ENCODE results near the gene SFXN5. TPM values are rescaled to one million over a fixed set of nuclear protein-coding genes. Genes with fewer than 3 reads are reported as not detected.

The SFXN5 gene
- total and polyA plus RNA-seq, 2 of the 4 experiments (the other 2 are of a cell fraction): 8.6 to 17.0 TPM

- no peak overlapping the region for H3K27ac ChIP-seq (ENCODE audit: insufficient read depth, low read length)
- H3K9me1 ChIP-seq (ENCODE audit: insufficient read depth, low read length): no peaks in the 10 kb centered on the region
- 2% methylated on average over 13 of the region's 36 CpGs; no CpG with 5 or more reads in 1 of the 2 experiments for WGBS, 2 experiments (ENCODE audit: extremely low coverage in 2 of 2, insufficient read length in 1 of 2)
- POLR2A ChIA-PET (ENCODE audit: unreplicated experiment): no interaction called here
- in situ Hi-C loops (cut with MboI; ENCODE audit: low sequenced_read_pairs) (no loop called here), dilution Hi-C loops (cut with HindIII; ENCODE audit: low sequenced_read_pairs, unreplicated experiment) (no loop called here), intact Hi-C loops (cut with micrococcal nuclease) (no loop called here)
- no peaks in the 10 kb centered on the region for H3K79me1 ChIP-seq (ENCODE audit: low read depth in 1 of 2, low read length in 2 of 2)
- BruUV-seq (replicated peaks): no TSS peak
- no peak overlapping the region for H4K91ac ChIP-seq (ENCODE audit: insufficient read depth, low read depth, low read length)
- peaks cover 24% of the 10 kb centered on the region for H3K9me3 ChIP-seq (ENCODE audit: control insufficient read depth, insufficient read depth, low read length)
- no peak overlapping the region for H2AK5ac ChIP-seq (ENCODE audit: low read depth, low read length)
- no peak overlapping the region for H3K9ac ChIP-seq (ENCODE audit: low read depth, low read length)
- H4K20me1 ChIP-seq (ENCODE audit: insufficient read depth, low read length): peaks cover 31% of the 10 kb centered on the region; the same call in 1 of the 2 replicates
- H4K5ac ChIP-seq (ENCODE audit: low read depth, low read length): no peak overlapping the region
- no peak overlapping the region for H2AK9ac ChIP-seq (replicated peaks; ENCODE audit: low read depth, low read length, poor library complexity)
- peak overlapping the region; percentile 37 for H2AFZ ChIP-seq (replicated peaks; ENCODE audit: low read length, poor library complexity)
- DNase-seq (no peak), ATAC-seq (ENCODE audit: low read depth) (no peak)
- H2BK5ac ChIP-seq (ENCODE audit: low read depth, low read length, poor library complexity, severe bottlenecking): no peak overlapping the region
- no peak overlapping the region for H3K14ac ChIP-seq (replicated peaks; ENCODE audit: low read depth, low read length)
- no peaks in the 10 kb centered on the region for H3K36me3 ChIP-seq (ENCODE audit: control insufficient read depth, insufficient read depth, low read length)
- H3K4me2 ChIP-seq (ENCODE audit: low read depth, low read length): no peak overlapping the region
- CTCF ChIA-PET: no interaction called here
- H4K8ac ChIP-seq (ENCODE audit: low read depth in 2 of 2, low read length in 2 of 2): no peak overlapping the region
- no peak overlapping the region for H3K4ac ChIP-seq (ENCODE audit: low read depth, low read length)
- peaks cover 98% of the 10 kb centered on the region for H3K27me3 ChIP-seq (ENCODE audit: control insufficient read depth, insufficient read depth, low read length)
- no peaks in the 10 kb centered on the region for H3K4me1 ChIP-seq (ENCODE audit: control insufficient read depth, insufficient read depth, low read length)
- no peak overlapping the region for H3K4me3 ChIP-seq (ENCODE audit: insufficient read depth, low read depth, low read length)
- H2BK120ac ChIP-seq (ENCODE audit: low read depth, low read length): no peak overlapping the region
- H3K56ac ChIP-seq (ENCODE audit: extremely low read depth, insufficient read depth, low read length): no peak overlapping the region
- H2BK15ac ChIP-seq (ENCODE audit: low read depth, low read length): no peak overlapping the region
- H2BK20ac ChIP-seq (ENCODE audit: low read depth, low read length): no peak overlapping the region
- TF ChIP-seq NFE2L2 (IDR thresholded peaks at IDR 0.05; ENCODE audit: low read depth, low read length): no peak
- no peak for TF ChIP-seq MAZ (IDR thresholded peaks at IDR 0.05; ENCODE audit: borderline replicate concordance, low read depth, low read length)
- TF ChIP-seq BHLHE40 (IDR thresholded peaks at IDR 0.05; ENCODE audit: low read depth, low read length): no peak
- no peak for TF ChIP-seq SMC3 (IDR thresholded peaks at IDR 0.05; ENCODE audit: low read depth, low read length)
- TF ChIP-seq MXI1 (IDR thresholded peaks at IDR 0.05; ENCODE audit: borderline replicate concordance, low read depth, low read length): no peak
- TF ChIP-seq MAFK (IDR thresholded peaks at IDR 0.05; ENCODE audit: low read depth, low read length): no peak
- no peak for TF ChIP-seq POLR2A (IDR thresholded peaks at IDR 0.05; ENCODE audit: low read depth, low read length)
- no peak for TF ChIP-seq ELK1 (IDR thresholded peaks at IDR 0.05; ENCODE audit: borderline replicate concordance, low read depth, low read length)
- no peak for TF ChIP-seq FOS (IDR thresholded peaks at IDR 0.05; ENCODE audit: low read depth, low read length)
- no peak for TF ChIP-seq RAD21 (IDR thresholded peaks at IDR 0.05; ENCODE audit: low read length)
- no peak for TF ChIP-seq RFX5 (IDR thresholded peaks at IDR 0.05; ENCODE audit: low read depth, low read length)
- no peak for TF ChIP-seq CTCF (conservative IDR thresholded peaks at IDR 0.05; ENCODE audit: low read depth, low read length)
- no peak for TF ChIP-seq USF2 (IDR thresholded peaks at IDR 0.05; ENCODE audit: low read depth, low read length)
- no peak for TF ChIP-seq CEBPB (IDR thresholded peaks at IDR 0.05; ENCODE audit: low read depth, low read length)
- no peak for TF ChIP-seq CHD1 (IDR thresholded peaks at IDR 0.05; ENCODE audit: low read depth, low read length)
- no peak overlapping the region for H3K23ac ChIP-seq (ENCODE audit: low read depth, low read length)
- no peak overlapping the region for H3K18ac ChIP-seq (ENCODE audit: low read depth, low read length)
Measured at GRCh38 chr2:72923833-72924352, 147.6 kb downstream of the SFXN5 start.

Data from IMR-90 (cell line).